ENCODE data around the gene RPP40.
"Not testable (repeated sequence)": the region's sequence is repeated elsewhere in the genome, so short reads cannot be mapped to it uniquely, and the experiment has no call there.

RPP40 gene

DNA sequence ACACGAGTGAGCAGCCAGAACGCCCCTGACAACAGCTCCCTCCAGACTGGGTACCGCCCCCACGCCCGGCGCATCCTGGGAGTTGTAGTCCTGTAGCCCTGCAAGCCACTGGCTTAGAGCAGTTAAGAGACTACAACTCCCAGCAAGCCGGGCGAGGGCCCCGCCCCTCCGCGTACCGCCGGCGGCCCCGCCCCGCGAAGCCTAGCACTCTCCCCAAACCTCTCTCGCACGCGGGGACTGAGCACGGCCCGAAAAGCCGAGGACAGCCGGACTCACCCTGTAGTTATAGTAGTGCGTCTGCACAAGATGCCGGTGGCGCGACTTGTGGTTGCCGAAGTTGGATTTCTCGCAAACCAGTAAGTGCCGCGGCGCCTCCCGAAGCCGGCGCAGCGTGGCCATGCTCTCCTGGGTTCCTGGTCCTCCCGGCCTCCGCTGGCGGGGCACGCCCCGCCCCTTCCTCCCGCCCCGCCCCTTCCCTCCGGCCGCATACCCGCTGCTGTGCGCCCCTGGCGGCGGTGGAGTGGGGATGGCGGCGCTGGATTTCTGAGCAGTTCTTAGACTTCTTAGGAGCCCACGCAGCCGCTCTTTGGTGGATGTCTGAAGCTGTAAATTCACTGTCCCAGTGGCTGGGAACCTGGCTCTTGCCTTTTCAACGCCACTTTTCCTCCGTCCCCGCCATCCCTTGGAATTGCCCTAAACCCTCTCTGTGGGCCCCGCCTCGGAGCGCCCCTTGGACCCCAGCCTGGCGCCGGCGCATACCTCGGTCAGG, at the start of gene RPP40:
Gene RPP40, minus strand, starts transcription at position 434 of the 769 bp plus-strand sequence. Its CDS starts 35 bp downstream, at position 399.
- DNase-seq (ENCODE audit: low read depth, low spot score) = peak; percentile 86

GRCh38 chr6:5053038-5053437, 49.2 kb upstream of the RPP40 start:
- no peak for DNase-seq (ENCODE audit: low read depth, low spot score)

GRCh38 chr6:5051394-5051793, 47.6 kb upstream of the RPP40 start:
- DNase-seq (ENCODE audit: low read depth, low spot score) = no peak

GRCh38 chr6:5050009-5050408, 46.2 kb upstream of the RPP40 start:
- DNase-seq (ENCODE audit: low read depth, low spot score) = no peak

GRCh38 chr6:5046430-5046829, 42.6 kb upstream of the RPP40 start:
- DNase-seq (ENCODE audit: low read depth, low spot score) = no peak

GRCh38 chr6:5045416-5045815, 41.6 kb upstream of the RPP40 start:
- DNase-seq (ENCODE audit: low read depth, low spot score) = no peak

- DNase-seq (ENCODE audit: low read depth, low spot score) = no peak
Observed at GRCh38 chr6:5044866-5045265, 41.0 kb upstream of the RPP40 start.

DNA sequence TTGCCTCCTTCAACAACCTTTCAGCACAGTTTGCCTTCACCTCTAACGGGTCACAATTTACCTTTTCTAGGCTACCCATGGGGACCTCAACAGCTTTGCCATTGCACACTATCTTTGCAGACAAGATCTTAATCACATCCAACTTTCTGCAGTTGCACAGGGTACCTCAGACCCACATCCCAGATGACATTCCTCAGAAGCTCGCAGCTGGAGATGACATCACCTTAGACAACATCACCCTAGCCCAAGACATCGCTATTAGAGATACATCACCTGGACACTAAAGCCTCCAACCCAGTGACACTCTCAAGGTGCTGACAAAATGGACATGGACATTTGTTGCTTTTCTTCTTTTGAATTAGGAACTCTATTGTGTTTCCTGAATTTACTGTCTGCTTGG, 38.6 kb upstream of the RPP40 start:
- no peak for DNase-seq (ENCODE audit: low read depth, low spot score)

DNA sequence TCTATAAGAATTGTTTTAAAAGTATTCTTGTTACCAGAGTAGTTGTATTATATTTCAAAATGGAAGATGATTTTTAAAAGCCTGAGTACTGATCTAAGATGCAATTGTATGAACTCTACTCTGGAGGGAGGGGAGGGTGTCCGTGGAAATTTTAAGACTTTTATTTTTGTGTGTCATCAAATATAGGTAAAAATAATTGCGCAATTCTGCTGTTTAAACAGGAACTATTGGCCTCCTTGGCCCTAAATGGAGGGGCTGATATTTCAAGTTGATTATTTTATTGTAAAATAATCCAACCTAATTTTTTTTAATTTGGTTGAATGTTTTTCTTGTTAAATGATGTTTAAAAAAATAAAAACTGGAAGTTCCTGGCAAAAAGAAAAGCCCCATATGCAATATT, 38.1 kb upstream of the RPP40 start:
- DNase-seq (ENCODE audit: low read depth, low spot score) = no peak

- DNase-seq (ENCODE audit: low read depth, low spot score) = no peak
Observed at GRCh38 chr6:5036269-5036668, 32.4 kb upstream of the RPP40 start.

- DNase-seq (ENCODE audit: low read depth, low spot score) = no peak
Observed at GRCh38 chr6:5034736-5035135, 30.9 kb upstream of the RPP40 start.

DNA sequence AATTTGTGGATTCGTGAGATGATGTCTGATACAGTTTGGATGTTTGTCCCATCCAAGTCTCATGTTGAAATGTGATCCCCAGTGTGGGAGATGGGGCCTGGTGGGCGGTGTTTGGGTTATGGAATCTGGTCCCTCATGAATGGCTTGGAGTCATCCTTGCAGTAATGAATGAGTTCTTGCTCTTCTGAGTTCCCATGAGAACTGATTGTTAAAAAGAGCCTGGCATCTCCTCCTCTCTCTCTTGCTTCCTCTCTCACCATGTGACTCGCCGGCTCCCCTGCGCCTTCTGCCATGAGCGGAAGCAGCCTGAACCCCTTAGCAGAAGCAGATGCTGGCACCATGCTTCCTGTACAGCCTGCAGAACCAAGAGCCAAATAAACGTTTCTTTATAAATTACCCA, 30.5 kb upstream of the RPP40 start:
- no peak for DNase-seq (ENCODE audit: low read depth, low spot score)

- not testable (repeated sequence) for DNase-seq (ENCODE audit: low read depth, low spot score)
Observed at GRCh38 chr6:5033214-5033904, 29.5 kb upstream of the RPP40 start.

DNA sequence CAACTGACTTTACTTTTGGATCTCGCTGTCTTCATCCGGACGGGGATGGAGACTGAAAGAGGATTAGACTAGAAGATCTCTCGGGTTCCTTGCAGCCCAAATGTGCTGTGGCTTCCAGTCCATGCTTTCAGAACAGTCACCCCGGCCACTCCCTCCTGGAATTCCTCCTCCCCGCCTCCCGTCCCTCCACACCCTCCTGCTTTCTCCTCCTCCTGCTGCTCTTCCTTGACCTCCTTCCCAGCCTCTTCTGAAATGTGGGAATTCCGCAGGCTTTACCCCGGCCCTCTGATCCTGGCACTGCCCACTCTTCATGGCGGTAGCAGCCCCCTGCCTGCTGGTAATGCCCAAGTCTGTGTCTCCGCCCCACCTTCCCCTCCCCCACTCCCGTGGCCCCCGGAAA, 28.9 kb upstream of the RPP40 start:
- not testable (repeated sequence) for DNase-seq (ENCODE audit: low read depth, low spot score)

DNA sequence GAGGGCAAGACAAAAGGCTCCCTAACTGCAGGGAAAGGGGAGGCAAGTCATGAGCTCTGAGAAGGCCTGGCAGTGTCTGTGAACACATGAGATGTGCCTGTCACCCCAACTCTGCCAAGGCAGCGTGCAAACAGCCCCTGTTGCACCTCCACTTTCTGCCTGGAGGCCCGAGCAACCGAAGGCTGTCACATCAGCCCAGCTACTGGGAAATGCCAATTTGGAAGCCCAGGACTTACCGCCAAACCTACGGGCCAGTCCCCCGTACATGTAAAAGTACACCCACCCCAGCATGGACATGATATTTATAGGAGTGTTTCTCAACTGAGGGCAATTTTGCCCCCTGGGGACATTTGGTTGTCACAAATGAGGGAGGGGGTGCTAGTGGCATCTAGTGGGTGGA, 27.3 kb upstream of the RPP40 start:
- no peak for DNase-seq (ENCODE audit: low read depth, low spot score)

- peak; percentile 24 for DNase-seq (ENCODE audit: low read depth, low spot score)
Observed at GRCh38 chr6:5030596-5031136, 26.8 kb upstream of the RPP40 start.

DNA sequence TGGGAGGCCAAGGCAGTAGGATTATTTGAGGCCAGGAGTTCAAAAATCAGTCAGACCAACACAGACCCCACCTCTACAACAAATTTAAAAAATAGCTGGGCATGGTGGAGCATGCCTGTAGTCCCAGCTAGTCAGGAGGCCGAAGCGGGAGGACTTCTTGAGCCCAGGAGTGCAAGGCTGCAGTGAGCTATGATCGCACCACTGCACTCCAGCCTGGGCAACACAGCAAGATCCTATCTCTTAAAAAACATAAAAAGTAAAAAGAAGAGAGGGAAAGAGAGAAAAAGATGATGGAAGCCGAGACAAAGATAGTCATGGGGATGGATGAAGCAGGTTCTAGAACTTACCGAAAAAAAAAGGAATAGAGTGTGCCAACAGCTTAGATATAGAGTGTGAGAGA, 25.8 kb upstream of the RPP40 start:
- DNase-seq (ENCODE audit: low read depth, low spot score) = no peak

- DNase-seq (ENCODE audit: low read depth, low spot score) = no peak
Observed at GRCh38 chr6:5028921-5029320, 25.1 kb upstream of the RPP40 start.

DNA sequence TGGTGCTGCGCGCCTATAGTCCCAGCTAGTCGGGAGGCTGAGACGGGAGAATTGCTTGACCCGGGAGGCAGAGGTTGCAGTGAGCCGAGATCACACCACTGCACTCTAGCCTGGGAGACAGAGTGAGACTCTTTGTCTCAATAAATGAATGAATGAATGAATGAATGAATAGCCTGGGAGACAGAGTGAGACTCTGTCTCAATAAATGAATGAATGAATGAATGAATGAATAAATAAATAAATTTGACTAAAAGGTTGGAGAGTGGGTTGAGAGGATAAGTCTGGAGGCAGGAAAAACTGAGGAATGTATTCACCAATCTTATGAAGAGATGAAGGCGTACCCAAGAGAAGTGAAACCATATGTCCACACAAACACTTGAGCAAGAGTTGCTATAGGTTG, 24.5 kb upstream of the RPP40 start:
- no peak for DNase-seq (ENCODE audit: low read depth, low spot score)

GRCh38 chr6:5025911-5026819, 22.3 kb upstream of the RPP40 start:
- no peak for DNase-seq (ENCODE audit: low read depth, low spot score)

GRCh38 chr6:5023923-5024322, 20.1 kb upstream of the RPP40 start:
- no peak for DNase-seq (ENCODE audit: low read depth, low spot score)

DNA sequence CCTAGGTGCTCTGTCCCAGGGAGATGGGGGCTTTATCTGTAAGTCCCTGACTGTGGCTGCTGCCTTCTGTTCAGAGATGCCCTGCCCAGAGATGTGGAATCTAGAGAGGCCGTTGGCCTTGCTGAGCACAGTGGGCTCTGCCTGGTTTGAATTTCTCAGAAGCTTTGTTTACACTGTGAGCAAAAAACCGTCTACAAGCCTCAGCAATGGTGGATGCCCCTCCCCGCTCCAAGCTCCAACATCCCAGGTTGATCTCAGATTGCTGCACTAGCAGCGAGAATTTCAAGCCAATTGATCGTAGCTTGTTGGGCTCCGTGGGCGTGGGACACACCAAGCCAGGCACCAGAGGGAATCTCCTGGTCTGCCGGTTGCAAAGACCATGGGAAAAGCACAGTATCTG, 16.3 kb upstream of the RPP40 start:
- DNase-seq (ENCODE audit: low read depth, low spot score) = no peak
